GM20431 (cell line): ENCODE measurements around the gene TAF9B.
"Not testable (repeated sequence)": the region's sequence is repeated elsewhere in the genome, so short reads cannot be mapped to it uniquely, and the experiment has no call there.

ENCODE experiments used
- in situ Hi-C: fragments of 300-500 bp; cut with MseI, MboI; formaldehyde crosslinking; loops from one replicate; pipeline ENCODE4 v1.15.0; 2020; ENCODE audit warnings: low sequenced_read_pairs; ENCODE audit not compliant: unreplicated experiment

TAF9B gene

DNA sequence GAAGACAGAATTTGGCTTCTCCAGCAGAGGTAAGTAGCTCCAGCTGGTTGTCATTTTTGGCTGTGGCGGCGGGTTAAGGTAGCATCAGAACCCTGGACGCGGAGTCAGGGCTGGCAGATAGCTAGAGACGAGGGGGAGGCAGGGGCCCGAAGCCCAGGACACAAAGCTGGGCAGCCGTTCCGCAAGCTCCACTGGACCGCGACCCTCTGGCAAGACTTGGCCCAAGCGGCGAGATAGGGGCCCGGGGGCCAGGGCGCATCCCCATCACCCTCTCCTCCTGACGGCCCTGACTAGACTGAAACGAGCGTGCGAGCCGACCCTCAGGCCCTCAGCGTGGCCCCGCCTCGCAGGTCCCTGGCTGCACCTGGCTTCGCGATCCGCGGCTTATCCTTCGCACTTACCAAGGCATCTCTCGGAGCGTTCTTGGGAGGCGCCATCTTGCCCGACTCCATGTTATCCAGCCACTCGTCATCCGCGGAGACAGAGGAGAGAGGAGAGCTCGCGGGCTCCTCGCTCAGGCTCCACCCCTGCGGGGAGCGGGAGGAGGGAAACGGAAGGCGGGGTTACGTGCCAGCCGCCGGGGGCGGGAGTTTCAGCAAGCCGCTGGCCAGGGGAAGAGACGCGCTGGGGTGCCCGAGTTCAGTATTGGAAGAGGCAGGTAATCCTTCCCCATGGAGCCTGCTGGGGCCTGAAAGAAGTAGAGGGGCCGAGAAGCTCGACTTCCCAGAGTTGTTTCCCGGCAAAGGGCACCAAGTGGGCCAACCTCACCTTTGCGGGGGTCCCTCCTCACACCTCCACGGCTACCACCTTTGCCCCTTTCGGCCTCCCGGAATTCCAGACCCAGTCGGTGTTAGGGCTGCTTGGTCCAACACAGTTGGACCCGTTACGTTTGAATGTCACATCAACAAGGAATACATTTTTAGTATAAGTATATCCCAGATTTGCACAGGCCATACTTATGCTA is at the start of gene TAF9B:
TAF9B (minus strand) TSS at position 491 of the 964 bp plus-strand sequence; CDS start at position 452, 39 bp downstream.
- in situ Hi-C loops = no loop called here

GRCh38 chrX:78182881-78183280 is 43.4 kb upstream of the TAF9B start:
- in situ Hi-C loops = no loop called here

DNA sequence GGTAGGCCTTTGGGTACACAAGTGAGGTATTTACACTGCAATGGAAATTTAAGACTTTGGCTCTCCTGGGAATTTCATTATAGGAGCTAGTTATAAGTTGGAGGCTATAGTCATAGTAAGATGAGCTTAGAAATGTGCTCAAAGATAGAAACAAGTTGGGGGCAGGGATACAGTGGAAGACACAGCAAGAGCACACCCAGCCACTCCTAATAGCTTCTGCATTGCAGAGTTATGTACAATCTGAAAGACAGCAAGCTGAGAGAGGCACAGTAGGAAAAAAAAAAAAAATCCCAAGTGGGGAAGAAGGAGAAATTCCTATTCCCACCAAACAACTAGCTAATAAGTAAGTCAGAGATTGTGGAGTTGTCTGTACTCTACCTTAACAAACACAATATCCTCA is 41.9 kb upstream of the TAF9B start:
- in situ Hi-C loops = no loop called here

GRCh38 chrX:78168065-78168464 is 28.6 kb upstream of the TAF9B start:
- in situ Hi-C loops = no loop called here

GRCh38 chrX:78165425-78165824 is 26.0 kb upstream of the TAF9B start:
- in situ Hi-C loops = no loop called here

DNA sequence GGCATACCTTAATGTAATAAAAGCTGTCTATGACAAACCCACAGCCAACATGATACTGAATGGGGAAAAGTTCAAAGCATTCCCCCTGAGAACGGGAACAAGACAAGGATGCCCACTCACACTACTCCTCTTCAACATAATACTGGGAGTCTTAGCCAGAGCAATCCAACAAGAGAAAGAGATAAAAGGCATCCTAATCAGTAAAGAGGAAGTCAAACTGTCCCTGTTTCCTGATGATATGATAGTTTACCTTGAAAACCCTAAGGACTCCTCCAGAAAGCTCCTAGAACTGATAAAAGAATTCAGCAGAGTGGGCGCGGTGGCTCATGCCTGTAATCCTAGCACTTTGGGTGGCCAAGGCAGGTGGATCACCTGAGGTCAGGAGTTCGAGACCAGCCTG is 23.7 kb upstream of the TAF9B start:
- in situ Hi-C loops = not testable (repeated sequence)

DNA sequence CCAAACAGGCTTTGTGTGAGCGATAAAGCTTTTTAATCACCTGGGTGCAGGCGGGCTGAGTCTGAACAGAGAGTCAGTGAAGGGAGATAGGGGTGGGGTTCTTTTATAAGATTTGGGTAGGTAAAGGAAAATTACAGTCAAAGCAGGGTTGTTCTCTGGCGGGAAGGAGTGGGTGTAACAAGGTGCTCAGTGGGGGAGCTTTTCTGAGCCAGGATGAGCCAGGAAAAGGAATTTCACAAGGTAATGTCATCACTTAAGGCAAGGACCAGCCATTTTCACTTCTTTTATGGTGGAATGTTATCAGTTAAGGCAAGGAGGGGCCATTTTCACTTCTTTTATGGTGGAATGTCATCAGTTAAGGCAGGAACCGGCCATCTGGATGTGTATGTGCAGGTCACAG is 21.3 kb upstream of the TAF9B start:
- in situ Hi-C loops = not testable (repeated sequence)

GRCh38 chrX:78157846-78158245 is 18.4 kb upstream of the TAF9B start:
- in situ Hi-C loops = not testable (repeated sequence)

DNA sequence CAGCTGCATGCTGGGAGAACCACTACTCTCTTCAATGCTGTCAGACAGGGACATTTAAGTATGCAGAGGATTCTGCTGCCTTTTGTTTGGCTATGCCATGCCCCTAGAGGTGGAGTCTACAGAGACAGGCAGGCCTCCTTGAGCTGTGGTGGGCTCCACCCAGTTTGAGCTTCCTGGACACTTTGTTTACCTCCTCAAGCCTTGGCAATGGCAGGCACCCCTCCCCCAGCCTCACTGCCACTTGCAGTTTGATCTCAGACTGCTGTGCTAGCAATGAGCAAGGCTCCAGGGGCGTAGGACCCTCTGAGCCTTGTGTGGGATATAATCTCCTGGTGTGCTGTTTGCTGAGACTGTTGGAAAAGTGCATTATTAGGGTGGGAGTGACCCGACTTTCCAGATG is 17.9 kb upstream of the TAF9B start:
- in situ Hi-C loops = not testable (repeated sequence)

- in situ Hi-C loops = not testable (repeated sequence)
Observed at GRCh38 chrX:78147002-78147540, 7.6 kb upstream of the TAF9B start.

- in situ Hi-C loops = no loop called here
Observed at GRCh38 chrX:78140206-78140605, 756 bp upstream of the TAF9B start.

DNA sequence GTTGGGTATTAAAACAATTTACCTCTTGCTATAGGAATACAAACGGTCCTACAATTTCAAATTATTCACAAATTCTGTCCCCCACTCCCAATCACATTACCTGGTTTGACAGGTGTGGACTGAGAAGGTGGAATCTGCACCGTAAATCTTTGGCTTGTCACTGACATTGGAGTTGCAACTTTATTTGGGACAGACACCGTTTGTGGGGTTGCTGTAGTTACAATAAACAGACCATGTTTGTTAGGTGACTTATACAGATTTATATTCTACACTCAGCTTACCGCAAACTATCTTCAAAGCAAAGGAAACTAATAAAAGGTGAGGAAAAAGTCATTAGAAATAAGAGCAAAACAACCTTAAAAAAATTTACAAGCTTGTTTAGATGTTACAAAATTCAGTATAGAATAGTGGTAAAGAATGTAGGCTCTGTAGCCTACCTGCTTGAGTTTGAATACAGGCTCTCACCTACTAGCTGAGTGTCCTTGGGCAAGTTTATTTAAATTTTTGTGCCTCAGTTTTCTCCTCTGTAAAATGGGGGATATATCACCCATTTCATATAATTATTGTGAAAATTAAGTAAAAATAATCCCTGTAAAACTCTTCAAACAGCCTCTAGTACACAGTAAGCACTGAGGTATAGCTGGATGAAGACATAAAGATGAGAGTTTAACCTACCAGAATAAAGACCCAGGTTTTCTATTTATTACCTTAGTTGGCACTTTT is 6.1 kb downstream of the TAF9B start:
- in situ Hi-C loops = no loop called here

DNA sequence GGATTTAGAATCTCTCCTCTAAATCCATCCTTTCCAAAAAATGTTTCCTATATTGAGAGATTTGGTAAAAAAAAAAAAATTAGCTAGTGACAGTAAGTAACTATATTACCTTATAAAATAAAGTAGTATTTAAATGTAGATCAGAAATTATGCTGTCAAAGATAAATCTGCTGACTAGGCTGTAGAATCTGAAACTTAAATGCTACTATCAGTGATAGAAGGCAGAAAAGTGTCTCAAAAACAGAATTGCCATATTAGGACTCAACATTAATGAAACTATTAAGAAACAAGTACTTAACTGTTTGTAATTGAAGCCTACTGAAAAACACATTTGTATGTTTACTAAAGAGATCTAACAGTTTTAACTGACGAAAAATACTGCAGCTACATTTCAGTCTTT is 8.3 kb downstream of the TAF9B start:
- in situ Hi-C loops = no loop called here

- in situ Hi-C loops = no loop called here
Observed at GRCh38 chrX:78130396-78130795, 9.1 kb downstream of the TAF9B start.

DNA sequence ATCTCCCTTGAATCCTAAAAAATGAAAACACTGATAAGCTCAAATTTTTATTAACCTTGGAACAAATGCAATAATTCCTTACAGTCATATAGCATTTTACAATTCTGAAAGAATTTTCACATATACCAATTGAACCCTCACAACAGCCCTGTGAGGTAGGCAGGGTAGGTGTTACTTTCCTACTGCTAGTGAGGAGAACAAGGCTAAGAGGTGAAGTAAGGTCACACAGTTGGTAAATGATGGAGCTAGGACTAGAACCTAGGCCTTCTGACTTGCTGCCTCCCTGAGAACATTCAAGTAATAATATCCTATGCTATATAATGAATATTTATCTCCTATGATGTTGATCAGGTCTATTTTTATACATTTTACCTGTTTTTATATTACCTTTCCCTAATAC is 9.7 kb downstream of the TAF9B start:
- in situ Hi-C loops = no loop called here

- in situ Hi-C loops = not testable (repeated sequence)
Observed at GRCh38 chrX:78125781-78126180, 13.7 kb downstream of the TAF9B start.

GRCh38 chrX:78125148-78125547 is 14.3 kb downstream of the TAF9B start:
- in situ Hi-C loops = no loop called here

- in situ Hi-C loops = no loop called here
Observed at GRCh38 chrX:78124307-78124706, 15.1 kb downstream of the TAF9B start.

GRCh38 chrX:78123190-78123589 is 16.3 kb downstream of the TAF9B start:
- in situ Hi-C loops = no loop called here

DNA sequence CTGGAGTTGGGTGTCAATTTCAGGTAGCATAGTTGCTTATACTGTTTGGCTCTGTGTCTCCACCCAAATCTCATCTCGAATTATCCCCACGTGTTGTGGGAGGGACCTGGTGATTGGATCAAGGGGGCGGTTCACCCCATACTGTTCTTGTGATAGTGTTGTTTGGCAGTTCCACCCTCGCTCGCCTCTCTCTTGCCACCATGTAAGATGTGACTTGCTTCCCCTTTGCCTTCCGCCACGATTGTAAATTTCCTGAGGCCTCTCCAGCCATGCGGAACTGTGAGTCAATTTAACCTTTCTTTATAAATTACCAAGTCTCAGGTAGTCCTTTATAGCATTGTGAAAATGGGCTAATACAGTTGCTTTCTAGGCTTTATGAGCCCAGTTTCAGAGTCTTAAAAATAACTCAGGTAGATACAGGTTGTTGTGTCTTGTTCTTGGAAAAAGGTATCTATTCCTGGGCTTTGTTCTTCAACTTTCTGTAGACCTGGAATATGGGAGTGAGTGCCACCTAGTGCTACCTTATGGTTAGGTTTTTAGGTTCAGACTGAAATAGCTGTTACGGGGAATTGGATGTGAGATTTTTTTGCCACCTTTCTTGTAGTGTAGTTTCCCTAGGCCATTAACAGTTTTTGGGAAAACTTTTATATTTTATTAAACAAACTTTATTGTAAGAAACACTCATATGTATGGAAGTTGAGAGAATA is 19.8 kb downstream of the TAF9B start:
- in situ Hi-C loops = no loop called here
